ENCODE results near the gene SERPINA6.

SERPINA6 gene

GRCh38 chr14:94291906-94292525, 31.1 kb downstream of the SERPINA6 start:
- no CpG with 5 or more reads among the region's 15 CpGs for WGBS (ENCODE audit: extremely low coverage, insufficient coverage, insufficient read length)
- Histone ChIP-seq H3K18ac (ENCODE audit: low read length) (no peak overlapping the region), H3K27ac (ENCODE audit: low read depth, low read length) (no peak overlapping the region), H2BK120ac (ENCODE audit: insufficient read depth, low read length, poor library complexity) (no peak overlapping the region), H3K4me2 (ENCODE audit: low read length) (no peak overlapping the region), H3K4me3 (ENCODE audit: low read depth, low read length) (no peak overlapping the region), H3K4me1 (ENCODE audit: control insufficient read depth in 1 of 2, insufficient read depth in 2 of 2, low read length in 2 of 2) (no peaks in the 10 kb centered on the region), H2BK12ac (ENCODE audit: low read length) (no peak overlapping the region), H4K91ac (ENCODE audit: low read depth, low read length) (no peak overlapping the region), H2BK5ac (ENCODE audit: low read depth, low read length, poor library complexity) (no peak overlapping the region), H2AK5ac (ENCODE audit: low read length) (no peak overlapping the region), H3K9me3 (ENCODE audit: insufficient read depth, low read depth, low read length) (no peaks in the 10 kb centered on the region), H3K9ac (ENCODE audit: low read length) (no peak overlapping the region), H3K36me3 (ENCODE audit: control insufficient read depth in 1 of 2, insufficient read depth in 2 of 2, low read length in 2 of 2) (no peaks in the 10 kb centered on the region), H2AFZ (ENCODE audit: insufficient read depth, low read length, poor library complexity) (no peak overlapping the region), H3K4ac (ENCODE audit: low read depth, low read length) (no peak overlapping the region), H3K23ac (ENCODE audit: low read length) (no peak overlapping the region), H3K79me1 (ENCODE audit: low read length) (no peaks in the 10 kb centered on the region), H3K79me2 (ENCODE audit: control insufficient read depth, insufficient read depth, low read length, poor library complexity) (no peaks in the 10 kb centered on the region), H4K12ac (ENCODE audit: low read depth, low read length) (no peak overlapping the region), H3K14ac (ENCODE audit: low read length) (no peak overlapping the region), H3K27me3 (ENCODE audit: insufficient read depth, low read length) (no peaks in the 10 kb centered on the region), H4K8ac (ENCODE audit: low read depth, low read length) (no peak overlapping the region)
- DNase-seq = no peak

- no peak overlapping the region for H3K4me3 ChIP-seq (ENCODE audit: low read depth, low read length)
- H2AK5ac ChIP-seq (ENCODE audit: low read length) = no peak overlapping the region
- H3K23ac ChIP-seq (ENCODE audit: low read length) = no peak overlapping the region
- H3K27ac ChIP-seq (ENCODE audit: low read depth, low read length) = no peak overlapping the region
- no peak overlapping the region for H2BK12ac ChIP-seq (ENCODE audit: low read length)
- no peak overlapping the region for H3K18ac ChIP-seq (ENCODE audit: low read length)
- H3K14ac ChIP-seq (ENCODE audit: low read length) = no peak overlapping the region
- no peaks in the 10 kb centered on the region for H3K9me3 ChIP-seq (ENCODE audit: insufficient read depth, low read depth, low read length)
- H3K36me3 ChIP-seq (ENCODE audit: control insufficient read depth in 1 of 2, insufficient read depth in 2 of 2, low read length in 2 of 2) = no peaks in the 10 kb centered on the region
- H3K9ac ChIP-seq (ENCODE audit: low read length) = no peak overlapping the region
- no peak overlapping the region for H2BK5ac ChIP-seq (ENCODE audit: low read depth, low read length, poor library complexity)
- H3K4me1 ChIP-seq (ENCODE audit: control insufficient read depth in 1 of 2, insufficient read depth in 2 of 2, low read length in 2 of 2) = no peaks in the 10 kb centered on the region
- WGBS (ENCODE audit: extremely low coverage, insufficient coverage, insufficient read length) = no CpG with 5 or more reads among the region's 13 CpGs
- H2BK120ac ChIP-seq (ENCODE audit: insufficient read depth, low read length, poor library complexity) = no peak overlapping the region
- no peaks in the 10 kb centered on the region for H3K79me2 ChIP-seq (ENCODE audit: control insufficient read depth, insufficient read depth, low read length, poor library complexity)
- H3K4ac ChIP-seq (ENCODE audit: low read depth, low read length) = no peak overlapping the region
- no peak overlapping the region for H4K91ac ChIP-seq (ENCODE audit: low read depth, low read length)
- H4K12ac ChIP-seq (ENCODE audit: low read depth, low read length) = no peak overlapping the region
- no peak overlapping the region for H3K4me2 ChIP-seq (ENCODE audit: low read length)
- no peaks in the 10 kb centered on the region for H3K79me1 ChIP-seq (ENCODE audit: low read length)
- no peak overlapping the region for H4K8ac ChIP-seq (ENCODE audit: low read depth, low read length)
- DNase-seq = no peak
- H2AFZ ChIP-seq (ENCODE audit: insufficient read depth, low read length, poor library complexity) = no peak overlapping the region
- H3K27me3 ChIP-seq (ENCODE audit: insufficient read depth, low read length) = no peaks in the 10 kb centered on the region
These were observed 31.8 kb downstream of the SERPINA6 start for GRCh38 chr14:94291159-94291905.

GRCh38 chr14:94290197-94290596, 32.9 kb downstream of the SERPINA6 start:
- Histone ChIP-seq H3K9me3 (ENCODE audit: insufficient read depth, low read depth, low read length) (no peaks in the 10 kb centered on the region), H2BK120ac (ENCODE audit: insufficient read depth, low read length, poor library complexity) (no peak overlapping the region), H3K27ac (ENCODE audit: low read depth, low read length) (no peak overlapping the region), H4K8ac (ENCODE audit: low read depth, low read length) (no peak overlapping the region), H3K18ac (ENCODE audit: low read length) (no peak overlapping the region), H3K27me3 (ENCODE audit: insufficient read depth, low read length) (no peaks in the 10 kb centered on the region), H2AFZ (ENCODE audit: insufficient read depth, low read length, poor library complexity) (no peak overlapping the region), H4K91ac (ENCODE audit: low read depth, low read length) (no peak overlapping the region), H3K23ac (ENCODE audit: low read length) (no peak overlapping the region), H3K14ac (ENCODE audit: low read length) (no peak overlapping the region), H2AK5ac (ENCODE audit: low read length) (no peak overlapping the region), H3K79me2 (ENCODE audit: control insufficient read depth, insufficient read depth, low read length, poor library complexity) (no peaks in the 10 kb centered on the region), H3K4ac (ENCODE audit: low read depth, low read length) (no peak overlapping the region), H3K4me1 (ENCODE audit: control insufficient read depth in 1 of 2, insufficient read depth in 2 of 2, low read length in 2 of 2) (no peaks in the 10 kb centered on the region), H2BK12ac (ENCODE audit: low read length) (no peak overlapping the region), H4K12ac (ENCODE audit: low read depth, low read length) (no peak overlapping the region), H3K79me1 (ENCODE audit: low read length) (no peaks in the 10 kb centered on the region), H3K36me3 (ENCODE audit: control insufficient read depth in 1 of 2, insufficient read depth in 2 of 2, low read length in 2 of 2) (no peaks in the 10 kb centered on the region), H3K4me3 (ENCODE audit: low read depth, low read length) (no peak overlapping the region), H2BK5ac (ENCODE audit: low read depth, low read length, poor library complexity) (no peak overlapping the region), H3K9ac (ENCODE audit: low read length) (no peak overlapping the region), H3K4me2 (ENCODE audit: low read length) (no peak overlapping the region)
- no CpG with 5 or more reads among the region's 8 CpGs for WGBS (ENCODE audit: extremely low coverage, insufficient coverage, insufficient read length)
- DNase-seq = no peak

- no peak overlapping the region for H3K23ac ChIP-seq (ENCODE audit: low read length)
- H3K4me3 ChIP-seq (ENCODE audit: low read depth, low read length) = no peak overlapping the region
- no peak overlapping the region for H4K91ac ChIP-seq (ENCODE audit: low read depth, low read length)
- no peaks in the 10 kb centered on the region for H3K9me3 ChIP-seq (ENCODE audit: insufficient read depth, low read depth, low read length)
- no peak overlapping the region for H3K4ac ChIP-seq (ENCODE audit: low read depth, low read length)
- H2BK12ac ChIP-seq (ENCODE audit: low read length) = no peak overlapping the region
- no peak for DNase-seq
- no peaks in the 10 kb centered on the region for H3K79me2 ChIP-seq (ENCODE audit: control insufficient read depth, insufficient read depth, low read length, poor library complexity)
- H3K36me3 ChIP-seq (ENCODE audit: control insufficient read depth in 1 of 2, insufficient read depth in 2 of 2, low read length in 2 of 2) = no peaks in the 10 kb centered on the region
- H3K27me3 ChIP-seq (ENCODE audit: insufficient read depth, low read length) = no peaks in the 10 kb centered on the region
- no peak overlapping the region for H3K18ac ChIP-seq (ENCODE audit: low read length)
- H4K8ac ChIP-seq (ENCODE audit: low read depth, low read length) = no peak overlapping the region
- no peak overlapping the region for H2AK5ac ChIP-seq (ENCODE audit: low read length)
- H2AFZ ChIP-seq (ENCODE audit: insufficient read depth, low read length, poor library complexity) = no peak overlapping the region
- H3K14ac ChIP-seq (ENCODE audit: low read length) = no peak overlapping the region
- no peaks in the 10 kb centered on the region for H3K4me1 ChIP-seq (ENCODE audit: control insufficient read depth in 1 of 2, insufficient read depth in 2 of 2, low read length in 2 of 2)
- H2BK120ac ChIP-seq (ENCODE audit: insufficient read depth, low read length, poor library complexity) = no peak overlapping the region
- H4K12ac ChIP-seq (ENCODE audit: low read depth, low read length) = no peak overlapping the region
- no peaks in the 10 kb centered on the region for H3K79me1 ChIP-seq (ENCODE audit: low read length)
- no peak overlapping the region for H3K9ac ChIP-seq (ENCODE audit: low read length)
- no peak overlapping the region for H3K27ac ChIP-seq (ENCODE audit: low read depth, low read length)
- WGBS (ENCODE audit: extremely low coverage, insufficient coverage, insufficient read length) = no CpG with 5 or more reads among the region's 14 CpGs
- H3K4me2 ChIP-seq (ENCODE audit: low read length) = no peak overlapping the region
- no peak overlapping the region for H2BK5ac ChIP-seq (ENCODE audit: low read depth, low read length, poor library complexity)
These were observed 34.3 kb downstream of the SERPINA6 start for GRCh38 chr14:94288610-94289465.

Data from trophoblast cell (in vitro differentiated cells and primary cell).